ENCODE measurements around the gene C1orf115.
A peak's percentile ranks its signal among the peaks of the same experiment; 100 is the strongest.
"Not testable (repeated sequence)": the region's sequence is repeated elsewhere in the genome, so short reads cannot be mapped to it uniquely, and the experiment has no call there.

The C1orf115 gene, protein sequence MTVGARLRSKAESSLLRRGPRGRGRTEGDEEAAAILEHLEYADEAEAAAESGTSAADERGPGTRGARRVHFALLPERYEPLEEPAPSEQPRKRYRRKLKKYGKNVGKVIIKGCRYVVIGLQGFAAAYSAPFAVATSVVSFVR

DNA sequence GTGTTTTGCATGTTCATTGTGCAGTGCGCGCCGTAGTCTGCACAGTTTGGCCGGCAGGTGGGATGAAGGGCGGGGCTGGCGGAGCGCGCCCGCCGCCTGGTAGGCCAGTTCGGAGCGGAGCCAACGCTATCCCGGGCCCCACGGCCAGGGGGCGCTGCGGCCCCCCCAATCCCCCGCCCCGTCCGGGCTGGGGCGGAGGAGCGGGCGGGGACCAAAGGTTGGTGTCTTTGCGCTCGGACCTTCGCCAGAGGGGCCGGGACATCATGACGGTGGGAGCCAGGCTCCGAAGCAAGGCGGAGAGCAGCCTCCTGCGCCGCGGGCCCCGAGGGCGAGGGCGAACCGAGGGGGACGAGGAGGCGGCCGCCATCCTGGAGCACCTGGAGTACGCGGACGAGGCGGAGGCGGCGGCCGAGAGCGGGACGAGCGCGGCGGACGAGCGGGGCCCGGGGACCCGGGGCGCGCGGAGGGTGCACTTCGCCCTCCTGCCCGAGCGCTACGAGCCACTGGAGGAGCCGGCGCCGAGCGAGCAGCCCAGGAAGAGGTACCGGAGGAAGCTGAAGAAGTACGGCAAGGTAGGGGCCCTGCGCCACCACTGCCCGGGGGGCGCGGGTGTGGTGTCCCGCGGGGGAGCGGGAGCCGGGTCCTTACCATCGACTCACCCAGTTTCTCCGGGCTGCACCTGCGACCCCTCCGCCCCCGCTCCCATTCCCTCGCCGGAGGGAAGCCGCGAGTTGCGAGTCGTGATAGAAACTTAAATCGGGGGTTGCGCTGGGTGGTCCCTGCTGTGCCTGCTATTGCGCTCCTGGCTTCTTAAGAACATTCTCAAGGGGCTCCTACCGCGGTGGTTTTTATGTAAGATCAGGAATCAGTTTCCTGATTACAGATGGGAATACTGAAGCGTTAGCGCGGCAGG, at the start of gene C1orf115:
TSS of gene C1orf115 (plus strand) at position 224 of the 913 bp plus-strand sequence. CDS start at position 264, 40 bp downstream.
- DNase-seq, result peak; percentile 67

DNA sequence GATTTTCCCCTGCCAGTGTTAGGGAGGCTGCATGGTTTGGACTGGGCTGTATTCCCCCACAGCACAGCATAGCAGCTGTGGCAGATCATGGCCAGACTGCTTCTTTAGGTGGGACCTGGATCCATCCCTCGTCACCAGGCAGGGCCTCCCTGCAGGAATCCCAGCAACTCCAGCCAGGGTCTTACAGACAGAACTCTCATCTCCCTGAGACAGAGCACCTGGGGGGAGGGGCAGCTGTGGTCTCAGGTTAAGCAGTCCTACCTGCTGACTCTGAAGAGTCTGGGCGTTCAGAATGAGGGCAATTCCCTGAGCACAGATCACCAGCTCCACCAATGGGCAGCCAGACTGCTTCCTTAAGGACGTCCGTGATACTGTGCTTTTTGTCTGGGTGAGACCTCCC, 47.9 kb upstream of the C1orf115 start:
- no peak for DNase-seq

DNA sequence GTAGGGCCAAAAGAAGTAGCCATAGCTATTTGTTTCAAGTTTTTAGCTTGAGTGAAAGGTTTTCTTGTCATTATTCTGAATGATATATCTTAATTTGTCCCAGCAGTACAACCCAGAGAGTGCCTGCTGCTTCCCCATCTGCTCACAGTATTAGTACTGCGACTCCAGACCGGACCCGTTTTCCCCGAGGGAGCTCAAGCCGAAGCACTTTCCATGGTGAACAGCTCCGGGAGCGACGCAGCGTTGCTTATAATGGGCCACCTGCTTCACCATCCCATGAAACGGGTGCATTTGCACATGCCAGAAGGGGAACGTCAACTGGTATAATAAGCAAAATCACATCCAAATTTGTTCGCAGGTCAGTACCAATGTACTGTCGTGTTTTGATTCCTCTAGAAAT, 37.2 kb upstream of the C1orf115 start:
- DNase-seq, result no peak

DNA sequence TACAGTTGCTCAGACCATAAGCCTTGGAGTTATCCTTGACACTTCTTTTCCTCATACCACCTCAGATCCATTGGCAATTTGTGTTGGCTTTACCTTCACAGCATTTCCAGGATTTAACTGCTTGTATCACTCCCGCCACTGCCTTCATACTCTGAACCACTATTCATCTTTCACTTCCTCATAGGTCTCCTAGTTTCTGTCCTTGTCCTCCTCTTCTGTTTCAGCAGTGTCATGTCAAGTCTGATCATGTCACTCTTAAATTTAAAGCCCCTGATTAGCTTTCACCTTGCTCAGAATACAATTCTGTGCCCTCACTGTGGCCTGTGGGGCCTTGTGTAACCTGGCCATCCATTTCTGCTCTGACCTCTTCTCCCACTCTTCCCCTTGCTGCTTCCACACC, 34.7 kb upstream of the C1orf115 start:
- no peak for DNase-seq

DNA sequence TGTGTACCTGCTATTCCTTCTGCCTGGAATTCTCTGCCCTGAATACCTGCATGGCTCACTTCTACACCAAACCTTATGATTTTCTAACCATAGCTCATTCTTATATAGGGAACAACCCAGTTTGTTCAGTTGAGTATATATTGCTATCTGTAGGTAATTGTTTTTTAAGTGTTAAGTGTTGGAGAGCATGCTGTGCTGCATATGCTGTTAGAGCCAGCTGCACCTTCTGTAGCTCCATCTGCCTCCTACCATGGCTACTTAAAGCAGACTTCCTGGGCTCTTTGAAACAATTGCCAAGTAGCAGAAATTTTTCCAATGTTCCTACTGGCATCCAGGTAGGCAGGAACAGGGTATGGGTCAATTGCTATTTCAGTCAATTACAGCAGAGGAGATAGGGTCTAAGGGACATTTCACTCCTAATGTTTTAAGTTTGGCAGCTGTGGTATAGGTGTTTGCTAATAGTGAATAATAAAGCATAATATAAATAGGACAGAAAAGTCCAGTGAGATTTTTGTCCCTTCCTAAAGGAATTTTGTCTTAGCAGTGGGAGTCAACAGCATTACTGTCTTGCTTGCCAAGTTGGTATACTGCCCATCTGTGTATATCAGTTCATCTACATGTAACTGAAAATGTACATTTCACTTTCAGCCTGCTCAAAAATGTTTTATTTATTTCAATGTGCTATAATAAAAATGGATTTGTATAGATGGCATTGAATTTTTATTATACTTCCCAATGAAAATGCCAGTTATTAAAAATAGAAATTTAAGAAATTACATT, 34.0 kb upstream of the C1orf115 start:
- DNase-seq, result no peak

DNA sequence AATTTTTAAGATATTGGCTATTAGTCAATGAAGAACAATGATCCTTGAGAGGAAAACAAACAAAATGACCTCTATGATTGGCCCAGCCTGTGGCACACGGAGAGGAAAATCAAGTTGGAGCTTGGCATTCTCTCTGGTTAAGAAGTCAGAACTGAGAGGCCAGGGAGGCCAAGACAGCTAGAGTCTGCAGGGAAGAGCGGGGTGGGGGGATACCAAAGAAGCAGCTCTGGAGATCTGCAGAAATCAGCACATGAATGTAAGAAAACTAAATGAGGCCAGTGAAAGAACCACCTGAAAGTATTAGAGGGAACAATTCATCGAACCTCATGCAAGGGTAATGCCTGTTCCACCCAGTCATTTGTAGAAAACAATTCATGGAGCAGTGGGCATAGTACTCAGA, 23.8 kb upstream of the C1orf115 start:
- no peak for DNase-seq

DNA sequence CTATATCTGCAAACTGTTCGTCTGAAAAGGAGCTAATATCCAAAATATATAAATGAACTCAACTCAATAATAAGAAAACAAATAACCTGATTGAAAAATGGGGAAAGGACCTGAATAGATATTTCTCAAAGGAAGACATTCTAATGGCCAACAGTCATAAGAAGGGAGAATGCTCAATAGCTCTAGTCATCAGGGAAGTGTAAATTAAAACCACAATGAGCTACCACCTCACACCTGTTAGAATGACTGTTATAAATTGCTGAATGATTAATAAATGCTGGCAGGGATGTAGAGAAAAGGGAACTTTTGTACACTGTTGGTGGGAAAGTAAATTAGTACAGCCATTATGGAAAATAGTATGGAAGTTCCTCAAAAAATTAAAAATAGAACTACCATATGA, 21.2 kb upstream of the C1orf115 start:
- DNase-seq, result no peak

DNA sequence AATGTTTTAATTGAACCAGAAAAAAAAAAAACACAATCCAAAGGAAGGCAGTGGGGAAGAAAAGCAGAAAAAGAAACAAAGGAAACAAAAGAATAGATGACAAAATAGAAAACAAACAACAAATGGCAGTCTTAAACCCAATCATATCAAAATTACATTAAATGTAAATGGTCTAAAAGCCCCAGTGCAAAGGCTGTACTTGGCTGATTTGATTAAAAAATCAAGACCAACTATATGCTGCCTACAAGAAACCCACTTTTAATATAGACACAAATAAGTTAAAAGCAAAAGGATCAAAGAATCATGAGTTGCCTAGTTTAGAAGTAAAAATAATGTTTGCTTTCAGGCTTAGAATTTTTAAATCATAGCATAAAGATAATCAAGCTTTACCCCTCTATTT, 19.8 kb upstream of the C1orf115 start:
- no peak for DNase-seq

DNA sequence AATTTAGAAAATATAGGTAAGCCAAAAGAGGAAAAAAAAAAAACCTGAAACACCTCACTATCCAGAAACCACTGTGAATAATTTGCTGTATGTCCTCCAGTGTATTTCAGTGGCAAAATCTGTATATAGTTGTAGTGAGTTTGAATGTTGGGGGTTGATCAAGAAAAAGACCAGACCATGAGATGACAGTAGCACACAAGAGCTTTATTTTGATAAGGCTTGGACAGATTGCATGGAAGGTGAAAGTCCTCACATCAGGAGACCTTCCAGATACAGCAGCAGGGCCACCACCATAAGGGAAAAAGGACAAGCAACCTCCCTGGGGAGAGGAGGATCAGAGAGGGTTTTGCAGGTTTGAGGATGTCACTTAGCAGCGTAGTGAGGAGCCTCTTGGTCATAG, 16.2 kb upstream of the C1orf115 start:
- no peak for DNase-seq

DNA sequence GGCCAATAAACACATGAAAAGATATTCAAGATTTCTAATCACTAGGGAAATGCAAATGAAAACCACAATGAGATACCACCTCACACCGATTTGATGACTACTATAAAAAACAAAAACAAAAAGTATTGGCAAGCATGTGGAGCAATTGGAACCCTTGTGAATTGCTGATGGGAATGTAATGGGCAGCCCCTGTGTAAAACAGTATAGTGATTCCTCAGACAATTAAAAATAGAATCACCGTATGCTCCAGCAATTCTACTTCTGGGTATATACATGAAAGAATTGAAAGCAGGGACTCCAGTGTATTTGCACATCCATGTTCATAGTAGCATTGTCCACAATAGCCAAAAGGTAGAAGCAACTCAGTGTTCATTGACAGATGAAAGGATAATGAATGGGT, 12.9 kb upstream of the C1orf115 start:
- DNase-seq, result no peak

DNA sequence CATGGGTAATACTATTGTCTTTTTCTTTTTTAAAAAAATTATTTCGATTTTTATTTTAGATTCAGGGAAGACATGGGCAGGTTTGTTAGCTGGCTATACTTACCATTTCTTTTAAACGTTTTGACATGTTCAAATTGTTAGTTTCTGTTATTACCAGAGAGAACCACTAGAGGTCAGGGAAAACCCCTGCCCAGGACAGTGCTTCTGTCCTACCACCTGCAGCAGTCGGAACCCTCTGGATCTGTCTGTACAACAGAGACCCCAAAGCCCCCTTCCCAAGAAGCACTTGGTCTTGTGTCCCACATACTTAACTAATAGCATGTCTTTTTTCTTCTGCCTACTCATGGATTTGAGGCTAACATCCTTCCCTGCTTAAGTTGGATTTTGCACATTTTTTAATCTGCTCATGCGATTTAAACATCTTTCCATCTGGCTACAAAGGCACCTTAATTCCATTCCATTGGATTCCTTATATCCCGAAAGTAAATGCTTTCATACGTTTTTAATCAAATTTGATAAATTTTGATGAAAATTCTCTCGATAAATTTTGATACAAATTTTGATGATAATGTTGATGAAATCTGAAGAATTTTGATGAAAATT, 10.0 kb upstream of the C1orf115 start:
- DNase-seq, result no peak

DNA sequence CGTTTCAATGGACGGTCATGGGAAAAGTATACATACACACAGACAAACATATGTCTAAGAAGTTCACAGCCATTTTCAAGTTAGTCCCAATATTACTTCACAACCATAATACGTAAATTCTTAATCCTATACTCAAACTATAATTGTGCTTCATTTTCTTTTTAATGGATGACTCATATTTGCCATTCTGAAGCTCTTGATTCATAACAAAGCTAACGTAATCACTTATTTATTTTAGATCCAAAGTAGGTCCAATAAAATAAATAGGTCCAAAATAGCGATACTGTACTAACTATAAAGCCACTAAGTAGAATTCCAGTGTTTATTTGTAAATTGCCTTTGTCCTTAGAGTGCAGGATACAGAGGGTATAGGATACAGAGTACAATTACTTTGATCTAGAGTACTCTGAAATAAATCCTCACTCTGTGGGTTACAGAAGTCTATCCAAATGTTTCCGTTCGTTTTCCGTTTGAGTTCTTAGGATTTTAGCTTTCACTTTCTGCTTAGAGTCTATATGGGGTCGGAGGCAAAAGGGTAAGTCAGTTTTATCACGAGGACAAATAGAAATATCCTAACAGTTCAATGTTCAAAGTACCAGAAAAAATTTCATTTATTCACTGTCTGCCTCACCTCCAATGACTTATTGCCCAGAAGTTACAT, 8.8 kb upstream of the C1orf115 start:
- no peak for DNase-seq

DNA sequence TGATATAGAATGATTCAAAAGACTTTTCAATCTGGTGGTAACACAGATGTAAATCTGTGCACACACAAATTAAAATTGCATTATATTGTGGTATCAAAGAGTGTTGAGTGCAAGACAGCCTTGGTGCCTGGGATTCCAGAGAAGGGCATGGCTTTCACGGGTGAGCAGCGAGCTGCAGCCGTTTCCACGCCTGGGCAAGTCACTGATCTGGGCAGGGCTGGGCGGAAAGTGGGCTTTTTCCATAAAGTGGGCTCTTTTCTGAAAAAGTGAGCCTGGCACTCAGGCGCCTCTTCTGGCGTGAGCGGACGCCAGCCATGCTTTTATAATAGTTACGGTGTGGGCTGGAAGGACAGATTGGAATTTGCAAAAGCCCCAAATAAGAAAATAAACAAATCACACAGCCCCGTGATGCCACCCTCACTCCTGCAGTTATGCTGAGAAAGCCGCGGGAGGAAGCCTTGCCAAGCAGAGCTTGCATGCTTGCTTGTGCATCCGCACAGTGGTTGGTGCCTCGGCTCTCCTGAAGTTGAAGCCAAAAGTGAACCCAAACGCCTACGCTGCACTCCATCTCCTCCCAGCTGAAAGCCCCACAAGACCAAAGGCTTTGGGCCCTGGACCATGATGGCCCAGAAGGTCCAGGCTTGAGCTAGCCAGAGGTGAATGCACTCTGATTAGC, 7.1 kb upstream of the C1orf115 start:
- no peak for DNase-seq

DNA sequence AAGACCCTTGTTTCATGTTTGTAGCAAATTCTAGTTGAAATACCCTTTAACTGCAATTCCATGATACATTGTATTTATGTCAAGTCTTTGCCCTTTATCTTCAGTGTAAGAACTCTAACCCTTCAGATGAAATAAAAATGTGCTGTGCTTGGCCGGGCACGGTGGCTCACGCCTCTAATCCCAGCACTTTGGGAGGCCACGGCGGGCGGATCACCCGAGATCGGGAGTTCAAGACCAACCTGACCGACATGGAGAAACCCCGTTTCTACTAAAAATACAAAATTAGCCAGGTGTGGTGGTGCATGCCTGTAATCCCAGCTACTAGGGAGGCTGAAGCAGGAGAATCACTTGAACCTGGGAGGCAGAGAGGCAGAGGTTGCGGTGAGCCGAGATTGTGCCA, 6.4 kb upstream of the C1orf115 start:
- not testable (repeated sequence) for DNase-seq

DNA sequence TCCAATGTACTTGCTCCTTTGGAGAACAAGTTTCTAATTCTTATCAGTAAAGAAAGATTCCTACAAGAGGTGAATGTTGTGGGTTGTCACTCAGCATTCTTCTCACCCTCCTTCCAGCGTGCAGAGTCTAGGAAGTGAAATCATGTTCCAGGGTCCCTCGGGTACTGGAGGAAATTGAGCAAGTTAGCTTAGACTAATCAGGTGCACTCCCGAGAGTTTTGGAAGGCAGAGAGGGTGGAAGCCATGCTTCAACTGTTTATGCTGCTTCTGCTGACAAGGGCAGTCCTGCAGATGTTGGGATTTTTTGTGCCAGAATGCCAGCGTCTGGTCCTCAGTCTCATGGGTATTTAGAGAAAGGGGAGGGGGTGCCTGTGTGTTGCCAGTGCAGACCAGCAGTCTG, 5.3 kb upstream of the C1orf115 start:
- no peak for DNase-seq

DNA sequence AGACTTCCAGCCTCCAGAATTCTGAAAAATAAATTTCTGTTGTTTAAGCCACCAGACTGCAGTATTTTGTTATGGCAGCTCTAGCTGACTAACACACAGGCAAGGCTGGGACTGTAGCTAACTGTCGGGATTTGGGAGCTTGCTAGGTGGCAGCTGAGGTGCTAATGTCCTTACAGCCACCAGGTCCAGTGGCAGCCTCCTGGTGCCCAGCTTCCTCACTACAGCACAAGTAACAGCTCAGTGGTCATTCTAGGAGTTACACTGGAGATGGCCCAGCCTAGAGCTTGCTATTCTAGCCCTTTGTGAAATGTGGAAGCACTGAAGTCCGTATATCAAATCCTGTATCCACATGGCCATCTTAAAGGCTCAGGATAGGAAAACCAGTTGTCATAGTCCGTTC, 4.3 kb upstream of the C1orf115 start:
- no peak for DNase-seq

DNA sequence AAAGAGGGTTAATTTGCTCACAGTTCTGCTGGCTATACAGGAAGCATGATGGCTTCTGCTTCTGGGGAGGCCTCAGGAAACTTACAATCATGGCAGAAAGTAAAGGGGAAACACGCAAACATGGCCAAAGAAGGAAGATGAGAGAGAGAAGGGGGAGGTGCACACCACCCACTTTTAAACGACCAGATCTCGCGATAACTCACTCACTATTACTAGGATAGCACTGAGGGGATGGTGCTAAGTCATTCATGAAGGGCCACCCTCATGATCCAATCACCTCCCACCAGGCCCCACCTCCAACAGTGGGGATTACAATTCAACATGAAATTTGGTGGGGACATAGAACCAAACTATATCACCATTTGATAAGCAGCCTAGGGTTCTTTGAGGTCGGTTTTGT, 2.4 kb upstream of the C1orf115 start:
- DNase-seq, result no peak

DNA sequence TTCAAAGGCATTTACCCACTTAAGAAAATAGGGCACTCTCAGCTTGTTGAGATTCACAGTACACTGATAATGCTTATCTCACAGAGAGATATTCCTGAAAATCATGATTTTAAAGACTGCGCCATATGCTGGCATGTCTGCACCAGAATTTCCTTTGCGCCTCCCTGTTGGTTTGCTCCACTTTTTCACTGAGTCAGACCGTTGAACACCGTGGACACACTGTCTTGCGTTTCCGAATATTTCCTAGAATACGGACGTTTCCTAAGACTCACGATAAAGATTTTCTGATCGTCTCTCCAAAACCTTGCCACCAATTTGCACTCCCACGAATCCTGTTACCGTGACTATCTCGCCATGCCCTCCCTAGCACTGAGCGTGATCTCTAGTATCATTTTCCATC, 497 bp upstream of the C1orf115 start:
- no peak for DNase-seq

DNA sequence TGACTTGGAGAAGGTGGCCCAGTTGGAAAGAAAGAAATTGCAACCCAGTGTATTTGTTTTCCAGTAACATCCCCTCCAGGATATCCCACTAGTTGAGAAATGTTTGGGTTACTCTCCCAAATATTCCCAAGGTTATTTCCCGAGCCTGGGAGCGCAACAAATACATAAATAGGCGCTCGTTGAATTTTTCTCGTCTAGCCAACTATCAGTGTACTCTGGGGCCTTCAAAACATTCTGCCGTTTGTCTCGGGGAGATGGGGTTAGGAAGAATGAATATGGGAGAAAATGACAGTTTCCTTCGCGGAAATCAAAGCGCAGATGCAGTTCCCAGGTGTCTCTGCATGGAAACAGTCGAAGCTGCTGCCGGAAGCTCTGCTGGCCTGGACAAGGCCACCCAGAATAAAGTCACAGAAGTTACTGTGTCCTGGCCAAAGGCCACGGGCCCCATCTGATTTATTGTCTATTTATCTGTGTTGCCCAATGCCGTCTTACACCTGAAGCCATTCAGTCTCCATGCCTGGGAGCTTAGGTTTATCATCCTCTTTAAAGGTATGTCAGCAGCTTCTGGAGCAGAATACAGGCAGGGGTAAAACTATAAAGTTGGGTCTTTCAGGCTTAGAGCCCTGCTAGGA, 1.0 kb downstream of the C1orf115 start:
- DNase-seq, result no peak

DNA sequence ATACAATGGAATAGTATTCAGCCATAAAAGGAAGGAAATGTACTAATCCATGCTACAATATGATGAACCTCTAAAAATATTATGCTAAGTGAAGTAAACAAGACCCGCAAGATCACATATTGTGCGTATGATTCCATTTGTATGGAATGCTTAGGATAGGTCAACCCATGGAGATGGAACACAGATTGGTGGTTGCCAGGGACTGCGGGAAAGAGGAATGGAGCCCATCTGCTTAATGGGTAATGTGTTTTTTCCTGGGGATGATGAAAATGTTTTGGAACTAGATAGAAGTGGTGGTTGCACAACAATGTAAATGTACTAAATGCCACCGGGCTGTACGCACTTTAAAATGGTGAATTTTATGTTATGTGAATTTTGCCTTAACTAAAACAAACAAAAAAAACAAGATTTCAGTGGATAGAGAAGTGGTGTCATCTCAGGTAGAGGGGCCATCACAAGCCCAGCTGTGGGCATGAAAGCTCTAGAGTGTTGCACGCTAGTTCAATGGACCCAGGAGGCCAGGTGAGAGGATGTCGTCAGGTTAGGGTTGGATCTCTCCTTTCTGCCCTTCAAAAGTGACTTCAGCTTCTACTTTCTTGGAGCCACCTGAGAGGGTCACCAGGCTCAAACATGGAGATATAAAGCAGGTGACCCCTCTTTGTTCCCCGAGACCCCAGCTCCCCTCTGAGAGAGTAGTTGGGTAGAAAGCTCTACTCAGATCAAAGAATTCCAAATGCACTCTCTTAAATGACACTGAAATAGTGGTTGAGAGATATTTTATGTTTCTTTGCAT, 2.5 kb downstream of the C1orf115 start:
- DNase-seq, result no peak

DNA sequence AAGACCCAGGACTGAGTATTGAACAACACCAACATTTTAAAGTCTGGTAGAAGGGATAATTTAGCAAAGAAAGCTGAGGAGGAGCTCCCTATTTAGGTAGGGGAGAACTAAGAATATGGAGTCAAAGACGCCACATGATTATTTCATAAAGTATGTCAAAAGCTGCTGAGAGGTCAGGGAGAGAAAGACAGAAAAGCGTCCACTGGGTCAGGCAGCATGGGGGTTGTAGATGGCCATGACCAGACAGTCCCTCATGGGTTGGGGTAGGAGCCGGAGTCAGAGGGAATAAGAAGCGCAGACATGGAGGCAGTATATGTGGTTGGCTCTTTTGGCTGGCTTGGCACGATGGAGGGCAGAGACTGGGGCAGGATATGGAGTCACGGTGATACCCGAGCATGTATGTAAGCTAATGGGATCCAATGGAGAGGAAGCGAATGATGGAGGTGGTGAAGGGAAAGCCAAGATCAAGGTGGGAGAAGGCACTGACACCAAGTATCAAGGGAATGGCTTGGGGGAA, 4.8 kb downstream of the C1orf115 start:
- DNase-seq, result no peak
